Measurements from ENCODE around the gene TNFRSF18.

TNFRSF18 gene

GRCh38 chr1:1194723-1195122 lies 11.7 kb downstream of the TNFRSF18 start:
- TF ChIP-seq EZH2 (optimal IDR thresholded peaks at IDR 0.05; ENCODE audit: low read depth, low read length), result no peak
- no peak for TF ChIP-seq CTCF (IDR thresholded peaks at IDR 0.05; ENCODE audit: low read length)
- no peak for TF ChIP-seq EZH2phosphoT487 (IDR thresholded peaks at IDR 0.05; ENCODE audit: low read length)
- Histone ChIP-seq H3K27me3 (replicated peaks; ENCODE audit: insufficient read depth, low read length) (peaks cover 78% of the 10 kb centered on the region), H3K9me2 (replicated peaks; ENCODE audit: insufficient read depth, low read length) (no peaks in the 10 kb centered on the region), H3K4me3 (ENCODE audit: low read length) (no peak overlapping the region), H3K27ac (ENCODE audit: low read length) (no peak overlapping the region), H3F3A (ENCODE audit: insufficient read depth, low read length) (no peaks in the 10 kb centered on the region), H3K4me2 (ENCODE audit: low read depth, low read length) (no peak overlapping the region), H3K9me3 (replicated peaks; ENCODE audit: insufficient read depth, low read length) (no peaks in the 10 kb centered on the region), H3K9ac (ENCODE audit: low read length) (no peak overlapping the region), H3K36me3 (replicated peaks; ENCODE audit: insufficient read depth, low read length) (no peaks in the 10 kb centered on the region), H3K79me2 (ENCODE audit: low read length) (no peaks in the 10 kb centered on the region), H3K4me1 (ENCODE audit: low read length) (no peaks in the 10 kb centered on the region), H4K20me1 (ENCODE audit: insufficient read depth, low read length) (no peaks in the 10 kb centered on the region), H2AFZ (ENCODE audit: low read length) (no peak overlapping the region)
- DNase-seq, result no peak

GRCh38 chr1:1191734-1192133 lies 14.7 kb downstream of the TNFRSF18 start:
- no peak overlapping the region for H3K4me3 ChIP-seq (ENCODE audit: low read length)
- H3K36me3 ChIP-seq (replicated peaks; ENCODE audit: insufficient read depth, low read length), result no peaks in the 10 kb centered on the region
- no peak overlapping the region for H3K9ac ChIP-seq (ENCODE audit: low read length)
- H3K9me2 ChIP-seq (replicated peaks; ENCODE audit: insufficient read depth, low read length), result no peaks in the 10 kb centered on the region
- H3K9me3 ChIP-seq (replicated peaks; ENCODE audit: insufficient read depth, low read length), result no peaks in the 10 kb centered on the region
- TF ChIP-seq EZH2 (optimal IDR thresholded peaks at IDR 0.05; ENCODE audit: low read depth, low read length) (no peak), EZH2phosphoT487 (IDR thresholded peaks at IDR 0.05; ENCODE audit: low read length) (no peak), CTCF (IDR thresholded peaks at IDR 0.05; ENCODE audit: low read length) (no peak)
- H4K20me1 ChIP-seq (ENCODE audit: insufficient read depth, low read length), result no peaks in the 10 kb centered on the region
- H3K27ac ChIP-seq (ENCODE audit: low read length), result no peak overlapping the region
- peaks cover 94% of the 10 kb centered on the region for H3K27me3 ChIP-seq (replicated peaks; ENCODE audit: insufficient read depth, low read length)
- H2AFZ ChIP-seq (ENCODE audit: low read length), result no peak overlapping the region
- H3F3A ChIP-seq (ENCODE audit: insufficient read depth, low read length), result no peaks in the 10 kb centered on the region
- H3K4me2 ChIP-seq (ENCODE audit: low read depth, low read length), result no peak overlapping the region
- no peak for DNase-seq
- no peaks in the 10 kb centered on the region for H3K79me2 ChIP-seq (ENCODE audit: low read length)
- H3K4me1 ChIP-seq (ENCODE audit: low read length), result no peaks in the 10 kb centered on the region

- TF ChIP-seq EZH2phosphoT487 (IDR thresholded peaks at IDR 0.05; ENCODE audit: low read length) (no peak), CTCF (IDR thresholded peaks at IDR 0.05; ENCODE audit: low read length) (no peak), EZH2 (optimal IDR thresholded peaks at IDR 0.05; ENCODE audit: low read depth, low read length) (no peak)
- no peaks in the 10 kb centered on the region for H3K9me2 ChIP-seq (replicated peaks; ENCODE audit: insufficient read depth, low read length)
- no peak overlapping the region for H3K4me2 ChIP-seq (ENCODE audit: low read depth, low read length)
- no peak overlapping the region for H3K9ac ChIP-seq (ENCODE audit: low read length)
- H2AFZ ChIP-seq (ENCODE audit: low read length), result no peak overlapping the region
- no peaks in the 10 kb centered on the region for H3K79me2 ChIP-seq (ENCODE audit: low read length)
- no peaks in the 10 kb centered on the region for H3K4me1 ChIP-seq (ENCODE audit: low read length)
- no peaks in the 10 kb centered on the region for H3K36me3 ChIP-seq (replicated peaks; ENCODE audit: insufficient read depth, low read length)
- no peak overlapping the region for H3K27ac ChIP-seq (ENCODE audit: low read length)
- H4K20me1 ChIP-seq (ENCODE audit: insufficient read depth, low read length), result no peaks in the 10 kb centered on the region
- H3K4me3 ChIP-seq (ENCODE audit: low read length), result no peak overlapping the region
- DNase-seq, result no peak
- no peaks in the 10 kb centered on the region for H3F3A ChIP-seq (ENCODE audit: insufficient read depth, low read length)
- peaks cover 91% of the 10 kb centered on the region for H3K27me3 ChIP-seq (replicated peaks; ENCODE audit: insufficient read depth, low read length)
- no peaks in the 10 kb centered on the region for H3K9me3 ChIP-seq (replicated peaks; ENCODE audit: insufficient read depth, low read length)
Observed at GRCh38 chr1:1189111-1189510, 17.3 kb downstream of the TNFRSF18 start.
